Subcutaneous adipose tissue (tissue), 4 donors: ENCODE measurements around the gene AP5Z1. TPM values are rescaled to one million over a fixed set of nuclear protein-coding genes. Genes with fewer than 3 reads are reported as not detected.

ENCODE experiments used
- total RNA-seq, 4 donors: library from RNA; depleted of rRNA; stranded (reverse); fragments of >200 nt; gene quantifications; one replicate each; pipeline ENCODE4 v1.1.0, GENCODE V29; 2016
- TF ChIP-seq, protein P1 (sequence below): fragments of 450-650 bp; IDR thresholded peaks from one replicate; pipeline ENCODE4 v1.5.1; 2016; ENCODE audit warnings: low read depth, mild to moderate bottlenecking, control low read depth, antibody characterized with exemption, moderate library complexity

The AP5Z1 gene
- total RNA-seq, 4 donors from 2014 or later, result 9.6 to 39.4 (median 21.1) TPM

DNA sequence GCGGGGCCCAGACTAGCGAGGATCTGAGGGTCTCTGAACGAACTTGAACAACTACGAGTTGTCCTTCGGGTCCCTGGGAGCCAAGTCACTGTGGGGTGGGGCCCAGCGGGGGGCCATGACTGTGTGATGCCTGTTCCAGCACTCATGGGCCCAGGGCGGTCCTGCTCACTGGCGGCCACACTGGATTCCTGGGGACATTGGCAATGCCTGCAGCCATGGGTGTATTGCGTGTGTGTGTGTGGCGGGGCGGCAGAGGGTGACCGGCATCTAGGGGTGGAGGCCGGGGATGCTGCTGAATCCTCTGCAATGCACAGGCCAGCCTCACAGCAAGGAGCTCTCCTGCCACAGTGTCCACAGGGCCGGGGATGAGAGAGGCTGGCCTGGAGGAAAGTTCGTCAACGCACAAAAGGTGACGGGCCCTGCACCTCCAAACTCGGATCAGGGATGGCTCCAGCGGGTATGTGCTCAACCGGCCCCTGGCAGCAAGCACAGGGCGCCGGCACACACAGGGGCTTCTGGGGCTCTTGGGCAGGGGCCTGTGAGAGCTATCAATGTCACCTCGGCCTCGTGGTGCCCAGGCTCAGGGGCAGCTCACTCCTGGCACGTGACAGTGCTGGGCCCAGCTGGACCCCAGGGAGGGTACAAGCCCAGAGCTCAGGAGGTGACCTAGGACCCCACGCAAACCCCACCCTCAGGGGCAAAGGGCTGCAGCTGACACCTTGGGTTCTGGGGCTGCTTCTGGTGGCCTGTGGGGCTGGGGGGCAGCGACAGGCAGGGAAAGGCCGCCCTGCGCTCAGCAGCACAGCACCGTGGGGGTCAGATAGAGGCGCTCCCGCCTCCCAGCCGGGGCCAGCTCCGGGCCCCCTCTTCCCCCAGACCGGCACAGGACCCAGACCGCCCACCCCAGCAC lies 58.5 kb downstream of the AP5Z1 start:
- TF ChIP-seq, protein P1, sequence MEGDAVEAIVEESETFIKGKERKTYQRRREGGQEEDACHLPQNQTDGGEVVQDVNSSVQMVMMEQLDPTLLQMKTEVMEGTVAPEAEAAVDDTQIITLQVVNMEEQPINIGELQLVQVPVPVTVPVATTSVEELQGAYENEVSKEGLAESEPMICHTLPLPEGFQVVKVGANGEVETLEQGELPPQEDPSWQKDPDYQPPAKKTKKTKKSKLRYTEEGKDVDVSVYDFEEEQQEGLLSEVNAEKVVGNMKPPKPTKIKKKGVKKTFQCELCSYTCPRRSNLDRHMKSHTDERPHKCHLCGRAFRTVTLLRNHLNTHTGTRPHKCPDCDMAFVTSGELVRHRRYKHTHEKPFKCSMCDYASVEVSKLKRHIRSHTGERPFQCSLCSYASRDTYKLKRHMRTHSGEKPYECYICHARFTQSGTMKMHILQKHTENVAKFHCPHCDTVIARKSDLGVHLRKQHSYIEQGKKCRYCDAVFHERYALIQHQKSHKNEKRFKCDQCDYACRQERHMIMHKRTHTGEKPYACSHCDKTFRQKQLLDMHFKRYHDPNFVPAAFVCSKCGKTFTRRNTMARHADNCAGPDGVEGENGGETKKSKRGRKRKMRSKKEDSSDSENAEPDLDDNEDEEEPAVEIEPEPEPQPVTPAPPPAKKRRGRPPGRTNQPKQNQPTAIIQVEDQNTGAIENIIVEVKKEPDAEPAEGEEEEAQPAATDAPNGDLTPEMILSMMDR, result no peak

GRCh38 chr7:4834601-4835397 lies 59.4 kb downstream of the AP5Z1 start:
- TF ChIP-seq, protein P1, result no peak

DNA sequence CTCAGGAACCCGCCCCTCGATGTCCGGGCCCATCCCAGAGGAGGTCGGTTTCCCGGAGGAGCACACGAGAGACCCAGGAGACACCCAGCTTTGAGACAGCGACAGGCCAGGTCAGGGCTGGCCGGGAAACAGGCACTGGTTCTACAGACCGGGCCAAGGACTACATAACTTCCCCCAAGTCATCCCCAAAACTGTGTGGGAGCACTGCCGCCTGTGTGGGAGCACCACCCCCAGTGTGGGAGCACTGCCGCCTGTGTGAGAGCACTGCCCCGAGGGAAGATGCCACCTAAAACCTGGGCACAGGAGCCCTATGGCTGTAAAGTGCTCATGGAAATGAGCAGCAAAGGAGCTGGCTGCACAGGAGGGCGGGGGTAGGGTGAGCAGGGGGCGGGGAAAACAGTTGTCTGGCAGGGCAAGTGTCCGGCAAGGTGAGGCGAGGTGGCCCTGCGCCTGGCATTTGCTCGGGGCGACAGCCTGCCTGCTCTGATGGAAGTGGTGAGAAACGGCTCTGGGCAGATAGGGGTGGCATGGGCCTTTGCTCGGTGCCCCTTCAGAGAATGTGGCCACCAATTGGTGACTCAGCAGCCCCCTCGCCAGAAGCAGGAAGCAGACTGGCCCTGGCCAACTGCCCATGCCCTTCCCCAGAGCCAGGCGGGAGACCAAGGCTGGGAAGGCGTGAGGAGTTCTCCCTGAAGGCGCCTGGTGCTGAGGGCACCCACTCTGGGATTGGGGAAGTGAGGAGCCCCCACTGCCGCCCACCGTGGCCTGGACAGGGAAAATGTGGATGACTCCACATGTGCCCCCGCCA lies 60.2 kb downstream of the AP5Z1 start:
- TF ChIP-seq, protein P1, result no peak

- TF ChIP-seq, protein P1, result no peak
These were observed 60.8 kb downstream of the AP5Z1 start for GRCh38 chr7:4836206-4836661.

GRCh38 chr7:4837041-4837802 lies 61.8 kb downstream of the AP5Z1 start:
- TF ChIP-seq, protein P1, result no peak

DNA sequence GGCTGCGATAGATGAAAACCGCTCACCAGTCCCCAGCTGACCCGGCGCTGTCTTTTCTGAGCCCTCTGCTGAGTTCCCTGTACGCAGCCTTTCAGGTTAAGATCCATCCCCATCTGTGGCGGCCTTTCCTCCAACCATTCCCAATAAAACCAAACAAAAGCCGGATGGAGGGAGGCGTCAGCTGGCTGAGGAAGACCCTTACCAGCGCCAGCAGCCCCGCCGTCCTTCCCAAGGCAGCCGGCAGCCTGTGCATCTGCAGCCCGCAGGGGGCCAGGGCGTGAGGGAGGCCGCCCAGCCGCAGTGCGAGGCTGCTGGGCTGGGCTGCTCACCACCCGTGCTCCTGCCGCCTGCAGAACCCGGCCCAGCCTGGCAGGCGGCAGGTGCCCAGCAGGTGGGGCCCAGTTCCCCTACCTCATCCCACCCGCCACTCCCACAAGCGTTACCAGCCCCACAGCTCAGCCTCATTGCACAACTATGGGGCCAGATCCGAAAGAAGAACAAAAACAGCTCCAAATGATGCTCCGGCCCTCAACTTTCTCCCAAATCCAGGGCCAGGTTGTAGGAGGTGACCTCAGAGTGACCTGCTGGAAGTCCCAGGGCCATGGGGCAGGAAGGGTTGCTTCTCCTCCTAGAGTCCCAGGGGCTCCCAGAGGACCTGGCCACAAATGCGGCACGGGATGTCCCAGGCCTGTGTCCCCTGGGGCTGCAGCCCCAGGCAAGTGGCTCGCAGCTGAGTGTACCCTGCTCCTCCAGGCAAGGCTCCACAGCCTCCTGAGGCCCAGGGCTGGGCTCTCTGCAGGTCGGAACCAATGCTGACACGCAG lies 62.6 kb downstream of the AP5Z1 start:
- TF ChIP-seq, protein P1, result no peak
